Measurements from ENCODE around the gene DYRK1A. TPM values are rescaled to one million over a fixed set of nuclear protein-coding genes. Genes with fewer than 3 reads are reported as not detected.
"Not testable (repeated sequence)": the region's sequence is repeated elsewhere in the genome, so short reads cannot be mapped to it uniquely, and the experiment has no call there.

DYRK1A gene
- total and polyA plus RNA-seq, 3 experiments from 2014 or later = 3.7 to 69.6 (median 66.1) TPM

- Mint-ChIP-seq H3K27me3 (peaks cover 46 to 74% of the 10 kb centered on the region in 2 donors), H3K4me1 (no peaks in the 10 kb centered on the region)
- CTCF ChIA-PET = no interaction called here
Observed at GRCh38 chr21:37538971-37539590, 172.5 kb downstream of the DYRK1A start.

GRCh38 chr21:37541128-37541527, 174.6 kb downstream of the DYRK1A start:
- Mint-ChIP-seq H3K27me3 (peaks cover 34 to 58% of the 10 kb centered on the region in 2 donors), H3K36me3 (peaks cover 0 to 28% (median 4%) of the 10 kb centered on the region in 3 donors), H3K9me3 (peaks cover 22 to 33% (median 25%) of the 10 kb centered on the region in 5 donors)
- CTCF ChIA-PET = interaction anchor here (1.2 kb wide), 1 partner anchor 23 kb away, joined by 3 read pairs; no protein-coding TSS in a partner anchor
- H3K4me3 Mint-ChIP-seq; H3K36me3 ChIP-seq (ENCODE audit: insufficient read depth, low read length); H3K9me3 ChIP-seq (ENCODE audit: low read length); H3K27ac ChIP-seq (ENCODE audit: low read depth, low read length); DNase-seq; H3K27me3 ChIP-seq (ENCODE audit: insufficient read depth, low read length, poor library complexity, severe bottlenecking); H3K4me1 Mint-ChIP-seq; POLR2A ChIA-PET; H3K4me1 ChIP-seq (ENCODE audit: insufficient read depth, low read length); H3K4me3 ChIP-seq (ENCODE audit: low read length); H3K27ac Mint-ChIP-seq: not testable (repeated sequence)

More at GRCh38 chr21:37538971-37539590, 172.5 kb downstream of the DYRK1A start:
- H3K27ac Mint-ChIP-seq = no peak overlapping the region
- H3K9me3 Mint-ChIP-seq = peaks cover 24 to 34% (median 28%) of the 10 kb centered on the region in 5 donors
- Histone ChIP-seq H3K27ac (ENCODE audit: low read depth, low read length) (no peak overlapping the region), H3K4me3 (ENCODE audit: low read length) (no peak overlapping the region), H3K36me3 (ENCODE audit: insufficient read depth, low read length) (no peaks in the 10 kb centered on the region), H3K9me3 (ENCODE audit: low read length) (no peaks in the 10 kb centered on the region), H3K27me3 (ENCODE audit: insufficient read depth, low read length, poor library complexity, severe bottlenecking) (peaks cover 4% of the 10 kb centered on the region), H3K4me1 (ENCODE audit: insufficient read depth, low read length) (no peaks in the 10 kb centered on the region)
- H3K36me3 Mint-ChIP-seq = peaks cover 0 to 29% (median 4%) of the 10 kb centered on the region in 3 donors
- H3K4me3 Mint-ChIP-seq = no peak overlapping the region
- POLR2A ChIA-PET = no interaction called here
- DNase-seq = no peak

- Histone ChIP-seq H3K4me1 (ENCODE audit: insufficient read depth, low read length) (peaks cover 3% of the 10 kb centered on the region), H3K27ac (ENCODE audit: low read depth, low read length) (no peak overlapping the region), H3K36me3 (ENCODE audit: insufficient read depth, low read length) (no peaks in the 10 kb centered on the region), H3K4me3 (ENCODE audit: low read length) (no peak overlapping the region), H3K9me3 (ENCODE audit: low read length) (no peaks in the 10 kb centered on the region), H3K27me3 (ENCODE audit: insufficient read depth, low read length, poor library complexity, severe bottlenecking) (no peaks in the 10 kb centered on the region)
- Mint-ChIP-seq H3K27ac (no peak overlapping the region), H3K4me1 (peaks cover 5 to 9% (median 6%) of the 10 kb centered on the region in 3 donors), H3K36me3 (peaks cover 0 to 18% (median 2%) of the 10 kb centered on the region in 3 donors), H3K9me3 (peaks cover 12 to 23% (median 15%) of the 10 kb centered on the region in 5 donors), H3K4me3 (no peak overlapping the region), H3K27me3 (peaks cover 23 to 57% of the 10 kb centered on the region in 2 donors)
- POLR2A ChIA-PET = no interaction called here
- no peak for DNase-seq
- CTCF ChIA-PET = no interaction called here
Observed at GRCh38 chr21:37542512-37542911, 175.9 kb downstream of the DYRK1A start.

- Mint-ChIP-seq H3K4me1 (peaks cover 5 to 15% (median 6%) of the 10 kb centered on the region in 3 donors), H3K4me3 (no peak overlapping the region), H3K27me3 (peaks cover 20 to 32% of the 10 kb centered on the region in 2 donors), H3K9me3 (peaks cover 11 to 19% (median 14%) of the 10 kb centered on the region in 5 donors), H3K36me3 (peaks cover 0 to 18% (median 2%) of the 10 kb centered on the region in 3 donors), H3K27ac (no peak overlapping the region)
- no peak overlapping the region for H3K4me3 ChIP-seq (ENCODE audit: low read length)
- H3K4me1 ChIP-seq (ENCODE audit: insufficient read depth, low read length) = peaks cover 8% of the 10 kb centered on the region
- H3K9me3 ChIP-seq (ENCODE audit: low read length) = no peaks in the 10 kb centered on the region
- DNase-seq = no peak
- no peak overlapping the region for H3K27ac ChIP-seq (ENCODE audit: low read depth, low read length)
- ChIA-PET CTCF (no interaction called here), POLR2A (no interaction called here)
- no peaks in the 10 kb centered on the region for H3K27me3 ChIP-seq (ENCODE audit: insufficient read depth, low read length, poor library complexity, severe bottlenecking)
- no peaks in the 10 kb centered on the region for H3K36me3 ChIP-seq (ENCODE audit: insufficient read depth, low read length)
Observed at GRCh38 chr21:37546299-37546908, 179.8 kb downstream of the DYRK1A start.

GRCh38 chr21:37546949-37547614, 180.5 kb downstream of the DYRK1A start:
- H3K27ac Mint-ChIP-seq = no peak overlapping the region
- H3K4me3 Mint-ChIP-seq = no peak overlapping the region
- ChIA-PET CTCF (no interaction called here), POLR2A (no interaction called here)
- no peaks in the 10 kb centered on the region for H3K9me3 ChIP-seq (ENCODE audit: low read length)
- H3K27me3 ChIP-seq (ENCODE audit: insufficient read depth, low read length, poor library complexity, severe bottlenecking) = no peaks in the 10 kb centered on the region
- no peak overlapping the region for H3K4me3 ChIP-seq (ENCODE audit: low read length)
- peaks cover 0 to 16% (median 2%) of the 10 kb centered on the region in 3 donors for H3K36me3 Mint-ChIP-seq
- peaks cover 8% of the 10 kb centered on the region for H3K4me1 ChIP-seq (ENCODE audit: insufficient read depth, low read length)
- no peak for DNase-seq
- peaks cover 18 to 32% of the 10 kb centered on the region in 2 donors for H3K27me3 Mint-ChIP-seq
- H3K27ac ChIP-seq (ENCODE audit: low read depth, low read length) = no peak overlapping the region
- H3K9me3 Mint-ChIP-seq = peaks cover 9 to 15% (median 13%) of the 10 kb centered on the region in 5 donors
- H3K4me1 Mint-ChIP-seq = peaks cover 5 to 15% (median 6%) of the 10 kb centered on the region in 3 donors
- no peaks in the 10 kb centered on the region for H3K36me3 ChIP-seq (ENCODE audit: insufficient read depth, low read length)

- Mint-ChIP-seq H3K4me3 (no peak overlapping the region), H3K36me3 (peaks cover 0 to 10% (median 0%) of the 10 kb centered on the region in 3 donors), H3K9me3 (peaks cover 2 to 9% (median 7%) of the 10 kb centered on the region in 5 donors), H3K27ac (no peak overlapping the region), H3K4me1 (peaks cover 5 to 15% (median 6%) of the 10 kb centered on the region in 3 donors), H3K27me3 (peaks cover 18 to 29% of the 10 kb centered on the region in 2 donors)
- DNase-seq = no peak
- H3K9me3 ChIP-seq (ENCODE audit: low read length) = no peaks in the 10 kb centered on the region
- H3K4me3 ChIP-seq (ENCODE audit: low read length) = no peak overlapping the region
- H3K36me3 ChIP-seq (ENCODE audit: insufficient read depth, low read length) = no peaks in the 10 kb centered on the region
- H3K4me1 ChIP-seq (ENCODE audit: insufficient read depth, low read length) = peaks cover 8% of the 10 kb centered on the region
- H3K27me3 ChIP-seq (ENCODE audit: insufficient read depth, low read length, poor library complexity, severe bottlenecking) = no peaks in the 10 kb centered on the region
- ChIA-PET POLR2A (no interaction called here), CTCF (no interaction called here)
- no peak overlapping the region for H3K27ac ChIP-seq (ENCODE audit: low read depth, low read length)
Observed at GRCh38 chr21:37547615-37548200, 181.1 kb downstream of the DYRK1A start.

- Mint-ChIP-seq H3K27ac (no peak overlapping the region), H3K4me1 (peaks cover 5 to 15% (median 6%) of the 10 kb centered on the region in 3 donors), H3K9me3 (peaks cover 0 to 5% (median 0%) of the 10 kb centered on the region in 5 donors), H3K27me3 (peaks cover 16 to 27% of the 10 kb centered on the region in 2 donors), H3K36me3 (peaks cover 0 to 2% (median 0%) of the 10 kb centered on the region in 3 donors), H3K4me3 (no peak overlapping the region)
- DNase-seq = no peak
- no peaks in the 10 kb centered on the region for H3K36me3 ChIP-seq (ENCODE audit: insufficient read depth, low read length)
- CTCF ChIA-PET = no interaction called here
- POLR2A ChIA-PET = no interaction called here
- H3K9me3 ChIP-seq (ENCODE audit: low read length) = no peaks in the 10 kb centered on the region
- H3K27ac ChIP-seq (ENCODE audit: low read depth, low read length) = no peak overlapping the region
- peaks cover 8% of the 10 kb centered on the region for H3K4me1 ChIP-seq (ENCODE audit: insufficient read depth, low read length)
- H3K4me3 ChIP-seq (ENCODE audit: low read length) = no peak overlapping the region
- no peaks in the 10 kb centered on the region for H3K27me3 ChIP-seq (ENCODE audit: insufficient read depth, low read length, poor library complexity, severe bottlenecking)
Observed at GRCh38 chr21:37548521-37548981, 182.0 kb downstream of the DYRK1A start.

- H3K4me3 ChIP-seq (ENCODE audit: low read length); POLR2A ChIA-PET; H3K4me1 ChIP-seq (ENCODE audit: insufficient read depth, low read length); H3K36me3 Mint-ChIP-seq; H3K9me3 ChIP-seq (ENCODE audit: low read length); H3K36me3 ChIP-seq (ENCODE audit: insufficient read depth, low read length); H3K9me3 Mint-ChIP-seq; CTCF ChIA-PET; H3K27me3 ChIP-seq (ENCODE audit: insufficient read depth, low read length, poor library complexity, severe bottlenecking); H3K4me3 Mint-ChIP-seq; DNase-seq; H3K27ac Mint-ChIP-seq; H3K27ac ChIP-seq (ENCODE audit: low read depth, low read length): not testable (repeated sequence)
- Mint-ChIP-seq H3K27me3 (peaks cover 11 to 30% of the 10 kb centered on the region in 2 donors), H3K4me1 (peaks cover 5 to 15% (median 6%) of the 10 kb centered on the region in 3 donors)
Observed at GRCh38 chr21:37549730-37550129, 183.2 kb downstream of the DYRK1A start.

Measured in CD8-positive, alpha-beta memory T cell (primary cell).